K562 (cell line): ENCODE data around the gene TRIO. TPM values are rescaled to one million over a fixed set of nuclear protein-coding genes. Genes with fewer than 3 reads are reported as not detected.

Source experiments
- ATAC-seq: fragments of 200-7000 bp; cut with Tn5 transposase; 3 replicates; pipeline ENCODE4 v1.9.1; 2020; ENCODE audit warnings: moderate library complexity
- BruUV-seq: library from RNA; stranded (reverse); fragments of 400-500 nt; replicated peaks from 2 replicates; lab custom pipeline; 2021; lab: Mats Ljungman, UMichigan
- CTCF ChIA-PET: fragments of 300-600 bp; formaldehyde crosslinking; extraction: SDS; loops from one replicate; lab custom pipeline; 2021; ENCODE audit warnings: low intra/inter-chr PET ratio; lab: Yijun Ruan, JAX
- POLR2A ChIA-PET: fragments of 300-600, 350-650 bp; sonication (Branson Sonifier 250); formaldehyde crosslinking; extraction: SDS; loops from one replicate; lab custom pipeline; 2021; ENCODE audit warnings: antibody characterized with exemption, inconsistent platforms; lab: Yijun Ruan, JAX
- DNase-seq, 4 experiments: peaks; one replicate each; pipeline versions ENCODE4 v3.0.0 to v3.0.0-alpha.2; 2011 to 2018; ENCODE audit warnings: low spot score in 3 of 4, mixed read lengths in 3 of 4; ENCODE audit errors: extremely low read depth in 1 of 4
- FAIRE-seq: peaks from 2 replicates; lab custom pipeline; 2011; peaks lifted over from hg19 to GRCh38; lab: Jason Lieb, UNC
- H2AFZ ChIP-seq: 2 replicates; pipeline ENCODE4 v1.6.0; 2011; ENCODE audit warnings: low read depth, low read length, control low read depth, inconsistent platforms
- H3K27ac ChIP-seq: fragments of 200-600 bp; 3 replicates; pipeline ENCODE4 v1.8.0; 2011; ENCODE audit warnings: low read depth, mild to moderate bottlenecking, control low read depth, inconsistent platforms, low read length, moderate library complexity, mixed read lengths; ENCODE audit errors: extremely low read depth
- H3K27me3 ChIP-seq, 2 experiments: fragments of 300-600 bp in 1 of 2; 2 replicates in 1 of 2; 3 replicates in 1 of 2; pipeline versions ENCODE4 v1.6.0 to v1.8.0; 2011; ENCODE audit warnings: inconsistent platforms in 2 of 2, low read length in 2 of 2, mild to moderate bottlenecking in 1 of 2, mixed read lengths in 1 of 2, moderate library complexity in 1 of 2; ENCODE audit not compliant: control insufficient read depth in 2 of 2, insufficient read depth in 2 of 2
- H3K36me3 ChIP-seq: fragments of 300-600 bp; 3 replicates; pipeline ENCODE4 v1.8.0; 2011; ENCODE audit warnings: mild to moderate bottlenecking, low read length, inconsistent platforms; ENCODE audit not compliant: control insufficient read depth, insufficient read depth
- H3K4me1 ChIP-seq, 2 experiments: fragments of 200-600 bp in 1 of 2; replicated peaks in 1 of 2; 2 replicates in 1 of 2; 3 replicates in 1 of 2; pipeline versions ENCODE4 v1.5.1 to v1.8.0; 2011; ENCODE audit warnings: inconsistent platforms in 2 of 2, low read length in 2 of 2, mild to moderate bottlenecking in 1 of 2, mixed read lengths in 1 of 2, moderate library complexity in 1 of 2; ENCODE audit not compliant: control insufficient read depth in 2 of 2, insufficient read depth in 2 of 2
- H3K4me2 ChIP-seq: 2 replicates; pipeline ENCODE4 v1.6.1; 2011; ENCODE audit warnings: low read length, control low read depth, inconsistent platforms, mixed read lengths; ENCODE audit not compliant: insufficient read depth
- H3K4me3 ChIP-seq: fragments of 200-600 bp; sonication (generic), shearing (Covaris generic); 2 replicates; pipeline ENCODE4 v1.5.1; 2016; ENCODE audit warnings: control low read depth, inconsistent platforms
- H3K79me2 ChIP-seq: fragments of 200-600 bp; 3 replicates; pipeline ENCODE4 v1.8.0; 2011; ENCODE audit warnings: low read length, inconsistent platforms; ENCODE audit not compliant: control insufficient read depth, insufficient read depth
- H3K9ac ChIP-seq, 2 experiments: 2 replicates each; pipeline versions ENCODE4 v1.6.0 to v1.6.1; 2011; ENCODE audit warnings: low read depth in 2 of 2, low read length in 2 of 2, control low read depth in 1 of 2, inconsistent platforms in 1 of 2, mild to moderate bottlenecking in 1 of 2, mixed read lengths in 1 of 2; ENCODE audit not compliant: insufficient read depth in 1 of 2
- H3K9me1 ChIP-seq: one replicate; pipeline ENCODE4 v1.6.0; 2011; ENCODE audit warnings: inconsistent platforms, mild to moderate bottlenecking, low read length, moderate library complexity; ENCODE audit not compliant: control insufficient read depth, insufficient read depth
- H3K9me3 ChIP-seq: replicated peaks from 2 replicates; pipeline ENCODE4 v1.5.1; 2011; ENCODE audit warnings: low read depth, low read length, inconsistent platforms; ENCODE audit not compliant: control insufficient read depth, insufficient read depth
- H4K20me1 ChIP-seq: replicated peaks from 2 replicates; pipeline ENCODE4 v1.6.1; 2011; ENCODE audit warnings: low read length, inconsistent platforms, mixed read lengths; ENCODE audit not compliant: control insufficient read depth, insufficient read depth
- CHCHD3 ChIP-seq: fragments of 250-450 bp; sonication (Bioruptor Pico); IDR thresholded peaks from 2 replicates; pipeline ENCODE4 v2.1.2; 2022; ENCODE audit warnings: mild to moderate bottlenecking
- DNMT1 ChIP-seq: fragments of 450-650 bp; IDR thresholded peaks from 2 replicates; pipeline ENCODE4 v1.6.1; 2016; ENCODE audit warnings: antibody characterized with exemption, mild to moderate bottlenecking
- JUND ChIP-seq, 2 experiments: IDR thresholded peaks; 2 replicates in 1 of 2; 3 replicates in 1 of 2; pipeline ENCODE4 v1.6.1; 2011; ENCODE audit warnings: borderline replicate concordance in 2 of 2, low read depth in 2 of 2, low read length in 2 of 2, improper control_type of control experiment in 1 of 2, missing biosample characterization in 1 of 2, missing genetic modification characterization in 1 of 2, missing genetic modification reagents in 1 of 2
- KLF1 ChIP-seq: fragments of 450-650 bp; IDR thresholded peaks from 2 replicates; pipeline ENCODE4 v1.6.1; 2016; ENCODE audit warnings: missing genetic modification characterization, missing compliant biosample characterization
- KLF10 ChIP-seq: fragments of 250-450 bp; sonication (Bioruptor Pico); IDR thresholded peaks from 2 replicates; pipeline ENCODE4 v1.6.1; 2021; ENCODE audit warnings: matching md5 sums
- NUFIP1 ChIP-seq: fragments of 450-650 bp; IDR thresholded peaks from 2 replicates; pipeline ENCODE4 v1.6.1; 2018; ENCODE audit not compliant: partially characterized antibody
- PHF20 ChIP-seq: fragments of 450-650 bp; IDR thresholded peaks from 2 replicates; pipeline ENCODE4 v1.6.1; 2018; ENCODE audit not compliant: partially characterized antibody
- SIRT6 ChIP-seq: IDR thresholded peaks from one replicate; pipeline ENCODE4 v1.6.1; 2012; ENCODE audit warnings: low read depth, mild to moderate bottlenecking, control low read depth, inconsistent platforms, low read length, moderate library complexity
- TCF3 ChIP-seq: sonication (generic); formaldehyde crosslinking; IDR thresholded peaks from 2 replicates; pipeline ENCODE4 v1.4.0; 2020; ENCODE audit warnings: mild to moderate bottlenecking, missing genetic modification reagents
- ZNF212 ChIP-seq: fragments of 450-650 bp; formaldehyde crosslinking; IDR thresholded peaks from 2 replicates; pipeline ENCODE4 v1.4.0; 2020; ENCODE audit warnings: mild to moderate bottlenecking
- ZNF436 ChIP-seq: fragments of 250-450, 450-650 bp; sonication (Bioruptor Pico); formaldehyde crosslinking; IDR thresholded peaks from 2 replicates; pipeline ENCODE4 v1.7.0; 2020; ENCODE audit warnings: mild to moderate bottlenecking
- ZNF668 ChIP-seq: fragments of 250-450 bp; sonication (Bioruptor Pico); IDR thresholded peaks from 2 replicates; pipeline ENCODE4 v1.8.0; 2022; ENCODE audit warnings: mild to moderate bottlenecking, inconsistent platforms
- ZNF696 ChIP-seq: fragments of 250-450 bp; sonication (Bioruptor Pico); conservative IDR thresholded peaks from 2 replicates; pipeline ENCODE4 v1.4.0; 2020; ENCODE audit warnings: mild to moderate bottlenecking, moderate library complexity
- ZNF766 ChIP-seq: fragments of 200-800 bp; sonication (Bioruptor generic); conservative IDR thresholded peaks from 2 replicates; pipeline ENCODE4 v1.6.1; 2016; ENCODE audit warnings: missing genetic modification characterization, missing compliant biosample characterization
- WGBS: fragments of 100-300 bp; shearing (Covaris generic); methylation state at CpG from one replicate; pipeline ENCODE4 v1.1.6; 2016; ENCODE audit warnings: low coverage, mixed read lengths; ENCODE audit not compliant: insufficient coverage; ENCODE audit errors: missing lambda C conversion rate; 5-methylcytosine and 5-hydroxymethylcytosine counted together
- in situ Hi-C: fragments of 300-500 bp; cut with MboI; formaldehyde crosslinking; loops from 4 replicates; pipeline ENCODE4 v1.15.0; 2018; ENCODE audit warnings: inconsistent platforms, mixed read lengths
- intact Hi-C: fragments of 100-400 bp; cut with micrococcal nuclease; formaldehyde crosslinking; loops from 2 replicates; pipeline ENCODE4 v1.14.2; 2022
- polyA plus RNA-seq, 8 experiments: library from polyadenylated mRNA; depleted of rRNA in 4 of 8; stranded (reverse) in 5 of 8; unstranded in 3 of 8; fragments of >200 nt; fragmentation: Nextera tagmentation in 2 of 8; fragmentation: Illumina TruSeq in 1 of 8; extraction: Ambion mirVana in 2 of 8; extraction: Trizol in 1 of 8; gene quantifications; 2 replicates each; pipeline versions ENCODE4 v1.2.1 to v1.2.3, GENCODE V29; 2011 to 2014; ENCODE audit warnings: inconsistent platforms in 1 of 8, missing spikeins in 1 of 8
- total RNA-seq, 7 experiments: library from RNA; depleted of rRNA in 6 of 7; stranded (reverse); fragments of >200 nt in 6 of 7; fragmentation: Illumina TruSeq in 2 of 7; extraction: Trizol in 2 of 7; gene quantifications; 2 replicates each; pipeline versions ENCODE4 v1.2.1 to v1.2.3, GENCODE V29; 2011 to 2021; ENCODE audit warnings: low replicate concordance in 1 of 7
- TF ChIP-seq, protein P1 (sequence below): fragments of 250-450 bp; sonication (Bioruptor Pico); IDR thresholded peaks from 2 replicates; pipeline ENCODE4 v1.8.0; 2022; ENCODE audit warnings: inconsistent platforms, mild to moderate bottlenecking, moderate library complexity, borderline replicate concordance

TRIO gene
- total and polyA plus RNA-seq, 9 of the 15 experiments (the other 6 are each of a cell fraction or from before 2014, with no cell fraction given): 0.24 to 5.0 (median 1.1) TPM

- Histone ChIP-seq H3K9me1 (no peaks in the 10 kb centered on the region), H3K4me3 (no peak overlapping the region), H3K9me3 (no peaks in the 10 kb centered on the region; the same call in 1 of the 2 replicates), H3K9ac (no peak overlapping the region), H3K36me3 (no peaks in the 10 kb centered on the region), H3K27me3 (peaks cover 43 to 56% of the 10 kb centered on the region in 2 experiments), H3K4me2 (no peak overlapping the region), H4K20me1 (peaks cover 7% of the 10 kb centered on the region; the same call in 1 of the 2 replicates), H3K4me1 (no peaks in the 10 kb centered on the region), H3K27ac (no peak overlapping the region), H2AFZ (no peak overlapping the region), H3K79me2 (no peaks in the 10 kb centered on the region)
- POLR2A ChIA-PET: no interaction called here
- no TSS peak for BruUV-seq
- in situ Hi-C loops: no loop called here
- no peak for TF ChIP-seq TCF3 (CRISPR knock-in tag)
- no peak for TF ChIP-seq PHF20
- TF ChIP-seq JUND (IDR thresholded peaks at IDR 0.05; ENCODE audit: borderline replicate concordance, low read depth, low read length): no peak
- no peak for TF ChIP-seq JUND (tag; IDR thresholded peaks at IDR 0.05; ENCODE audit: borderline replicate concordance, low read depth, low read length)
- TF ChIP-seq KLF1 (tag): no peak
- TF ChIP-seq ZNF212 (CRISPR knock-in tag): no peak
- TF ChIP-seq ZNF436 (CRISPR knock-in tag): no peak
- TF ChIP-seq DNMT1: no peak
- no peak for TF ChIP-seq NUFIP1
- no peak for TF ChIP-seq KLF10
- TF ChIP-seq CHCHD3 (CRISPR knock-in tag): no peak
- TF ChIP-seq, protein P1, sequence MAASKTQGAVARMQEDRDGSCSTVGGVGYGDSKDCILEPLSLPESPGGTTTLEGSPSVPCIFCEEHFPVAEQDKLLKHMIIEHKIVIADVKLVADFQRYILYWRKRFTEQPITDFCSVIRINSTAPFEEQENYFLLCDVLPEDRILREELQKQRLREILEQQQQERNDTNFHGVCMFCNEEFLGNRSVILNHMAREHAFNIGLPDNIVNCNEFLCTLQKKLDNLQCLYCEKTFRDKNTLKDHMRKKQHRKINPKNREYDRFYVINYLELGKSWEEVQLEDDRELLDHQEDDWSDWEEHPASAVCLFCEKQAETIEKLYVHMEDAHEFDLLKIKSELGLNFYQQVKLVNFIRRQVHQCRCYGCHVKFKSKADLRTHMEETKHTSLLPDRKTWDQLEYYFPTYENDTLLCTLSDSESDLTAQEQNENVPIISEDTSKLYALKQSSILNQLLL (CRISPR knock-in tag): no peak
- TF ChIP-seq ZNF696 (CRISPR knock-in tag): no peak
- no peak for TF ChIP-seq ZNF668 (CRISPR knock-in tag)
- no peak for TF ChIP-seq SIRT6
- no peak for TF ChIP-seq ZNF766 (CRISPR knock-in tag)
- CTCF ChIA-PET: no interaction called here
- no peak for DNase-seq
- intact Hi-C loops: no loop called here
- no peak for FAIRE-seq
- ATAC-seq: no peak
- WGBS: under 1% methylated on average over 7 of the region's 7 CpGs
Measured at GRCh38 chr5:14425559-14425958, 282.4 kb downstream of the TRIO start.
